Mesenchymal stem cell (in vitro differentiated cells and primary cell): Measurements from ENCODE around the gene CTF1.

ENCODE experiments used
- DNase-seq: peaks from one replicate; pipeline ENCODE4 v3.0.0-alpha.2; 2013
- H2AFZ ChIP-seq: one replicate; pipeline ENCODE4 v1.6.1; 2013; ENCODE audit warnings: low read depth, mild to moderate bottlenecking, control low read depth, inconsistent platforms, low read length, moderate library complexity
- H2AK5ac ChIP-seq: 2 replicates; pipeline ENCODE4 v1.6.1; 2013; ENCODE audit warnings: low read length, moderate library complexity, mild to moderate bottlenecking, inconsistent platforms; ENCODE audit not compliant: severe bottlenecking
- H2BK120ac ChIP-seq: one replicate; pipeline ENCODE4 v1.6.1; 2013; ENCODE audit warnings: low read depth, mild to moderate bottlenecking, inconsistent platforms, low read length, moderate library complexity
- H2BK12ac ChIP-seq, 2 experiments: one replicate each; pipeline ENCODE4 v1.6.1; 2013; ENCODE audit warnings: inconsistent platforms in 2 of 2, low read length in 2 of 2, mild to moderate bottlenecking in 2 of 2, moderate library complexity in 2 of 2, control low read depth in 1 of 2
- H2BK15ac ChIP-seq: one replicate; pipeline ENCODE4 v1.6.1; 2013; ENCODE audit warnings: mild to moderate bottlenecking, low read depth, inconsistent platforms; ENCODE audit not compliant: poor library complexity, severe bottlenecking
- H2BK5ac ChIP-seq: 2 replicates; pipeline ENCODE4 v1.6.1; 2013; ENCODE audit warnings: low read depth, mild to moderate bottlenecking, low read length, control low read depth, inconsistent platforms; ENCODE audit not compliant: poor library complexity, severe bottlenecking
- H3K14ac ChIP-seq, 2 experiments: one replicate each; pipeline ENCODE4 v1.6.1; 2013; ENCODE audit warnings: inconsistent platforms in 2 of 2, low read length in 2 of 2, control low read depth in 1 of 2, mild to moderate bottlenecking in 1 of 2, moderate library complexity in 1 of 2
- H3K18ac ChIP-seq, 2 experiments: one replicate each; pipeline ENCODE4 v1.6.1; 2013; ENCODE audit warnings: inconsistent platforms in 2 of 2, low read length in 2 of 2, control low read depth in 1 of 2, low read depth in 1 of 2, mild to moderate bottlenecking in 1 of 2
- H3K23ac ChIP-seq, 2 experiments: one replicate each; pipeline ENCODE4 v1.6.1; 2013; ENCODE audit warnings: inconsistent platforms in 2 of 2, low read length in 2 of 2, mild to moderate bottlenecking in 2 of 2, moderate library complexity in 2 of 2, control low read depth in 1 of 2
- H3K27ac ChIP-seq: 2 replicates; pipeline ENCODE4 v1.5.1; 2013; ENCODE audit warnings: mild to moderate bottlenecking, moderate library complexity, low read length, control low read depth, inconsistent platforms; ENCODE audit not compliant: poor library complexity, severe bottlenecking
- H3K27me3 ChIP-seq, 2 experiments: 2 replicates each; pipeline versions ENCODE4 v1.6.1 to v1.7.0; 2013; ENCODE audit warnings: low read length in 2 of 2, mild to moderate bottlenecking in 2 of 2, moderate library complexity in 2 of 2, control low read depth in 1 of 2, inconsistent platforms in 1 of 2; ENCODE audit not compliant: control insufficient read depth in 1 of 2, insufficient read depth in 1 of 2
- H3K36me3 ChIP-seq, 2 experiments: 2 replicates each; pipeline versions ENCODE4 v1.6.1 to v1.7.0; 2013; ENCODE audit warnings: low read length in 2 of 2, control low read depth in 1 of 2, inconsistent platforms in 1 of 2, low read depth in 1 of 2, mild to moderate bottlenecking in 1 of 2; ENCODE audit not compliant: insufficient read depth in 2 of 2, control insufficient read depth in 1 of 2
- H3K4ac ChIP-seq, 2 experiments: one replicate each; pipeline ENCODE4 v1.6.1; 2013; ENCODE audit warnings: inconsistent platforms in 2 of 2, low read length in 2 of 2, mild to moderate bottlenecking in 2 of 2, moderate library complexity in 2 of 2, control low read depth in 1 of 2, low read depth in 1 of 2
- H3K4me1 ChIP-seq: 2 replicates; pipeline ENCODE4 v1.6.1; 2013; ENCODE audit warnings: low read depth, low read length, control low read depth; ENCODE audit not compliant: control insufficient read depth, insufficient read depth
- H3K4me2 ChIP-seq: 2 replicates; pipeline ENCODE4 v1.6.1; 2013; ENCODE audit warnings: low read length, mild to moderate bottlenecking, inconsistent platforms; ENCODE audit not compliant: poor library complexity, severe bottlenecking
- H3K4me3 ChIP-seq, 2 experiments: 2 replicates each; pipeline versions ENCODE4 v1.5.1 to v1.7.0; 2013; ENCODE audit warnings: low read length in 2 of 2, mild to moderate bottlenecking in 2 of 2, control low read depth in 1 of 2, low read depth in 1 of 2; ENCODE audit not compliant: insufficient read depth in 1 of 2
- H3K79me1 ChIP-seq: replicated peaks from 2 replicates; pipeline ENCODE4 v1.6.1; 2013; ENCODE audit warnings: mild to moderate bottlenecking, control low read depth, low read length, inconsistent platforms; ENCODE audit not compliant: poor library complexity, severe bottlenecking
- H3K9ac ChIP-seq: 2 replicates; pipeline ENCODE4 v1.7.0; 2013; ENCODE audit warnings: mild to moderate bottlenecking, low read length, moderate library complexity
- H3K9me3 ChIP-seq: 2 replicates; pipeline ENCODE4 v1.7.0; 2013; ENCODE audit warnings: mild to moderate bottlenecking, low read length; ENCODE audit not compliant: control insufficient read depth
- H4K8ac ChIP-seq: one replicate; pipeline ENCODE4 v1.6.1; 2013; ENCODE audit warnings: inconsistent platforms, mild to moderate bottlenecking, low read length, moderate library complexity
- H4K91ac ChIP-seq: one replicate; pipeline ENCODE4 v1.6.1; 2013; ENCODE audit warnings: mild to moderate bottlenecking, low read length, inconsistent platforms
- WGBS: methylation state at CpG from one replicate; pipeline ENCODE4 v1.1.7; 2013; ENCODE audit warnings: mixed read lengths; 5-methylcytosine and 5-hydroxymethylcytosine counted together

CTF1 gene

DNA sequence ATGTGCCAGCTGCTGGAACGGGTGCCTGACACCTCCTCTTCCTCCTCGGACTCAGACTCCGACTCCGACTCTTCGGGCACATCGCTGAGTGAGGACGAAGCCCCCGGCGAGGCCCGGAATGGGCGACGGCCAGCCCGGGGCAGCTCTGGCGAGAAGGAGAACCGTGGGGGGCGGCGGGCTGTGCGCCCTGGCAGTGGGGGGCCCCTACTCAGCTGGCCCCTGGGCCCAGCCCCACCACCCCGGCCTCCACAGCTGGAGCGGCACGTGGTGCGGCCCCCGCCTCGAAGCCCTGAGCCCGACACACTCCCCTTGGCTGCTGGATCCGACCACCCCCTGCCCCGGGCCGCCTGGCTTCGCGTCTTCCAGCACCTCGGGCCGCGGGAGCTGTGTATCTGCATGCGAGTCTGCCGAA, 33.8 kb downstream of the CTF1 start:
- Histone ChIP-seq H2BK15ac (no peak overlapping the region), H3K14ac (no peak overlapping the region), H2BK5ac (no peak overlapping the region), H2AK5ac (no peak overlapping the region), H3K27me3 (no peaks in the 10 kb centered on the region), H2BK120ac (no peak overlapping the region), H3K4me2 (no peak overlapping the region), H3K18ac (no peak overlapping the region), H2BK12ac (no peak overlapping the region), H3K27ac (no peak overlapping the region), H3K36me3 (peaks cover 59 to 83% of the 10 kb centered on the region in 2 experiments), H3K4ac (no peak overlapping the region), H4K91ac (no peak overlapping the region), H3K9ac (no peak overlapping the region), H3K23ac (no peak overlapping the region), H3K4me3 (no peak overlapping the region), H4K8ac (no peak overlapping the region), H3K9me3 (no peaks in the 10 kb centered on the region), H3K4me1 (peaks cover 24% of the 10 kb centered on the region), H2AFZ (no peak overlapping the region), H3K79me1 (peaks cover 61% of the 10 kb centered on the region)
- no peak for DNase-seq
- WGBS, result 95% methylated on average over 35 of the region's 35 CpGs

GRCh38 chr16:30931068-30931650, 34.7 kb downstream of the CTF1 start:
- H2BK15ac ChIP-seq, result no peak overlapping the region
- no peak overlapping the region for H3K4me2 ChIP-seq
- H3K27me3 ChIP-seq, result no peaks in the 10 kb centered on the region
- no peak overlapping the region for H3K18ac ChIP-seq
- no peak overlapping the region for H4K91ac ChIP-seq
- peaks cover 62% of the 10 kb centered on the region for H3K79me1 ChIP-seq
- H3K36me3 ChIP-seq, result peaks cover 63 to 84% of the 10 kb centered on the region in 2 experiments
- no peak overlapping the region for H2BK12ac ChIP-seq
- no peak overlapping the region for H3K23ac ChIP-seq
- no peak overlapping the region for H3K4me3 ChIP-seq
- 79% methylated on average over 12 of the region's 12 CpGs for WGBS
- H3K4me1 ChIP-seq, result peaks cover 17% of the 10 kb centered on the region
- H3K4ac ChIP-seq, result no peak overlapping the region
- H4K8ac ChIP-seq, result no peak overlapping the region
- no peak overlapping the region for H2BK5ac ChIP-seq
- H3K9me3 ChIP-seq, result no peaks in the 10 kb centered on the region
- no peak overlapping the region for H2BK120ac ChIP-seq
- no peak overlapping the region for H3K9ac ChIP-seq
- no peak overlapping the region for H3K14ac ChIP-seq
- H2AK5ac ChIP-seq, result no peak overlapping the region
- H3K27ac ChIP-seq, result no peak overlapping the region
- H2AFZ ChIP-seq, result no peak overlapping the region
- no peak for DNase-seq

GRCh38 chr16:30934827-30935557, 38.6 kb downstream of the CTF1 start:
- Histone ChIP-seq H2BK120ac (no peak overlapping the region), H3K14ac (no peak overlapping the region), H4K91ac (no peak overlapping the region), H2BK15ac (no peak overlapping the region), H3K27me3 (no peaks in the 10 kb centered on the region), H3K18ac (no peak overlapping the region), H3K4me2 (no peak overlapping the region), H3K4me3 (no peak overlapping the region), H3K9ac (peak overlapping the region; percentile 40), H3K36me3 (peaks cover 52 to 63% of the 10 kb centered on the region in 2 experiments), H3K23ac (no peak overlapping the region), H2AFZ (no peak overlapping the region), H2BK12ac (peak overlapping the region in 1 of 2 experiments; percentile 18), H3K4me1 (peaks cover 6% of the 10 kb centered on the region), H3K9me3 (no peaks in the 10 kb centered on the region), H2AK5ac (no peak overlapping the region), H4K8ac (no peak overlapping the region), H2BK5ac (no peak overlapping the region), H3K4ac (peak overlapping the region in 1 of 2 experiments; percentile 9), H3K79me1 (peaks cover 39% of the 10 kb centered on the region), H3K27ac (no peak overlapping the region)
- 78% methylated on average over 12 of the region's 12 CpGs for WGBS
- DNase-seq, result peak; percentile 70

DNA sequence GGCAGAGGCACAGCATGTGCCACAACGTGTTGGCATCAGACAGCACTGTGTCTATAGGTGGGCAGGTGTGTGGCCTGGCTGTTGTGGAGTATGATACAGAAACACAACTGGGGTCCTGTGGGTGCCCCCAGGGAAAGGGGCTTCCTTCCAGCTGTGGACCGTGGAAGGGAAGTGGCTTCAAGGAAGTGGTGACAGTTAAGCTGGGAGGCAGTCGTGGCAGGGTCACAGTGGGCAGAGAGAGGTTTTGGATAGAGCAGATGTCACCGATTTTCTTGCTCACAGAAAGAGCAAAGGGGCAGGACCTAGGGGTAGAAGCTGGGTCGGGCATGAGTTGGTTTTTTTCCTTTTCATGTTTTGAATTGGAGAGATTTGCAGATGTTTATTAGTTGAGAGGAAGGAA, 41.3 kb downstream of the CTF1 start:
- Histone ChIP-seq H2BK12ac (no peak overlapping the region), H3K4me1 (peaks cover 19% of the 10 kb centered on the region), H3K23ac (no peak overlapping the region), H3K36me3 (peaks cover 36 to 58% of the 10 kb centered on the region in 2 experiments), H2AFZ (no peak overlapping the region), H3K4ac (no peak overlapping the region), H3K79me1 (peaks cover 33% of the 10 kb centered on the region), H2BK5ac (no peak overlapping the region), H2AK5ac (no peak overlapping the region), H3K14ac (no peak overlapping the region), H2BK120ac (no peak overlapping the region), H3K18ac (no peak overlapping the region), H2BK15ac (no peak overlapping the region), H3K9me3 (no peaks in the 10 kb centered on the region), H3K27ac (no peak overlapping the region), H3K27me3 (no peaks in the 10 kb centered on the region), H3K9ac (peak overlapping the region; percentile 16), H3K4me3 (no peak overlapping the region), H3K4me2 (no peak overlapping the region), H4K91ac (no peak overlapping the region), H4K8ac (no peak overlapping the region)
- DNase-seq, result no peak
- WGBS, result 80% methylated on average over 5 of the region's 5 CpGs
